GM21360 (cell line): ENCODE results near the gene GPR62.

ENCODE experiments used
- ATAC-seq: cut with Tn5 transposase; IDR thresholded peaks from one replicate; pipeline ENCODE4 v1.9.1; 2021; ENCODE audit warnings: mild to moderate bottlenecking, moderate library complexity; ENCODE audit not compliant: unreplicated experiment

Gene GPR62

GRCh38 chr3:51954105-51954504 lies 1.1 kb upstream of the GPR62 start:
- no peak for ATAC-seq

- ATAC-seq = no peak
These were observed 468 bp upstream of the GPR62 start for GRCh38 chr3:51954713-51955112.

- no peak for ATAC-seq
These were observed 951 bp downstream of the GPR62 start for GRCh38 chr3:51955893-51956770.

DNA sequence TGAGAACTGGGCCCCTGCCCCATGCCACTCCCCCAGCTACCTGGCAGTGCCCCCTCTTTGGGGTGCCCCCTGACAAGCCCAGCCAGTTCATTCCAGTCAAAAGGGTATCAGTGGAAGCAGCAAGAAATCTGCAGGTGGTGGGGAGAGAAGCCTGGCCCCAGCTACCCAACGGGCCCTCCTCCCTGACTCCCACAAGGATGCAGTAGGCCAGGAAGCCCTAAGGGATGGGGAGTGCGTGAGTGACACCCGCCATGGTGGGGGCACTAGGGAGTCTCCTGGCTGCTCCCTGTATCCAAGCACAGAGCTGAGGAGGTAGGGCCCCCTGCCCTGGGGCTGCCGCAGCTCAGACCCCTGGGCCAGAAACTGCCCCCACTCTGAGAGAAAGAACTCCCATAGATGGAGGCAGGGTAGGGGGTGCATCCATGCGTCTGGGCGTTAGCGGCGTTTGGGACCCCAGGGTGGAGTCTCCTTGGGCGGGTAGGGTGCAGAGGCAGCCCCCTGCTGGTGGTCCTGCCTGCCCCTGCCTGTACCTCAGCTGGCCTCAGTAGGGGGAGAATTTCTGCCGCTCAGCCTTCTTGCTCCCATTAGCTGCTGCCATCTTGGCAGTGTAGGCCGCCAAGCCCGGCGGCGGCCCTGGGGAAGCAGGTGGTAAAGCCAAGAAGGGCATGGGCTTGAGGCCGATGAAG lies 2.5 kb downstream of the GPR62 start:
- ATAC-seq = no peak

DNA sequence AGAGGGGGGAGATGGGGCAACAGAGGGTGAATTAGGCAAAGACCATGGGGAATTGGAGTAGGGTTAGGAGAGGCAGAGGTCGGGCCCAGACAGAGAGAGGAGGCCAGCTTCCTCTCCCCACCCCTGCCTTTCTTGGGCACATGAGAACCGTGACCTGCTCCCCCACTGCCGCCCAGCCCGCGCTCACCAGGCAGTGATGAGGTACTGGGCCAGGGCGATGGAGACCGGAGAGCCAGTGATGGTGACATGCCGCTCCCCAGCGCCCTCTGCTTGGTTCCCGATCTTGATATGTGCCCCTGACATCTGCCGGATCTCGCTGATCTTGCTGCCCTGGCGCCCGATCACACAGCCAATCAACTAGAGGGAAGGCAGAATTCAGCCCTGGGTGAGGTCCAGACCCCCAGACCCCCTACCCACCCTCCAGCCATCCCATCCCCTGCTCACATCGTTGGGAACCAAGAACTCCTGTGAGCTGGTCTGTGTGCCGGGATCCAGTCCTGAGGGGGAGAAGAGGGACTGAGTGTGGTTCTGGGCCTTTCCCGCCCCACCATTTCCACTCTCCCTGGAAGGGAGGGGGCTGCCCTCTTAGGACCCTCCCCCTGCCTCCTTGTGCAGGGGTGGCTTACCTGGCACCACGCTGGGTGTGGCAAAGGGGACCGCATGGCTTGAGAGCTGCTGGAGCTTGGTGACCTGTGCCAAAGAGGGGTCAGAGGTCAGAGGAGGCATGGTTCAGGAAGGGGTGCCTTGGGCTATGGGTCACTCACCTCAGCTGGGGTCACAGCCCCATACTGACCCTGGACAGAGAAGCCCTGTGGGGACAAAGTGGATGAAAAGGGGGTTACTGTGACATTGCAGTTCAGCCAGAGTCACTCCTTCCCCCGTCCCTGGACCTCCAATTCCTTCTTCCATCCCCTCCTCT lies 3.7 kb downstream of the GPR62 start:
- no peak for ATAC-seq

DNA sequence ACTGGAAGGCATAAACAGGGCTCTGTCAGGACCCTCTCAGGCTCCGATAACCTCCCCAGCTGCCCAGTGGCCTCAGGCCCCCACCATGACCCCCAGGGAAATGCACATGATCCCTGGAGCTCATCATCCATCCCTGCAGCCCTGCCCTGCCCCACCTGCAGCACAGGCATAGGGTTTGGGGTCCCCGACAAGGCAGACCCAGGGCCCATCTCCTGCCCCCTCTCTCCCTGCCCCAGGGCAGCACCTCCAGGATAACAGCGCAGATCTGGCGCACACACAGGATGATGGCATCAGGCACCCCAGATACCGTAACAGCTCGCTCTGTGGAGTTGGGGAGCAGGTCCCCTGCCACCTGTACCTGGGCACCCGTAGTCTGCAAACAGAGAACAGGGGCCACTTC lies 4.5 kb downstream of the GPR62 start:
- no peak for ATAC-seq

DNA sequence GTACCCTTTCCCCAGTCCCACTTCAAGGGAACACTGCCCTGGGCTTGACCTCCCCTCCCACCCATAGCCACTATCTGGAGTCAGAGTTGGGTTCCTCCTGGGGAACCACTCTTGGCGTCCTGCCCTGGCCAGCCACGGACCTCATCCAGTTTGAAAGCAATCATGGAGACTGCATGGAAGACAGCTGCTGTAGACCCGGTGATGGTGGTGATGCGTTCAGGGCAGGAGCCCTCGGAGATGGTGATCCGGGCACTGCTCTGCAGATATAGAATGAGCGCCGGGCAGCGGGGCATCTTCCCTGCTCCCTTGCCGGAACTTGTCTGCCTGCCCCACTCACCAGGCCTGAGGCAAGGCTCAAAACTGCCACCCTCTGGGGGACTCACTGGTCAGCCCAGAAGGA lies 5.2 kb downstream of the GPR62 start:
- ATAC-seq = no peak

DNA sequence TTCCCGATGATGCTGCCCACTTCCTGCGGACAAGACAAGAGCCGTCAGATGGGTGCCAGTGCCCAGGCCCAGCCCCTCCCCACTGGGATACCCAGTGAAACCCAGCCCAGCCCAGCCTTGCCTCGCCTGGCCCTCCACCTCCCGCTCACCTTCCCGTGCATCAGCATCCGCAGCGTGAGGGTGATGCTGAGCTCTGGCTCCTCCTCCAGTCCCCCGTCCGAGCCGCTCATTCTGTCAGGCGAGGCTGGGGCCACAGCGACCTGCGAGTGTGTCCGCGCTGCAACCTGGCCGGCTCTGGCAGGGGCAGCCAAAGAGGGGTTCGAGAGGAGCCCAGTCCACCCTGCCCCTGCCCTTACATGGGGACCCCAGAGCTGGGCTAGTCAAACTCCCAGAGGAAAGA lies 5.8 kb downstream of the GPR62 start:
- no peak for ATAC-seq

- ATAC-seq = no peak
These were observed 6.7 kb downstream of the GPR62 start for GRCh38 chr3:51961602-51962569.

DNA sequence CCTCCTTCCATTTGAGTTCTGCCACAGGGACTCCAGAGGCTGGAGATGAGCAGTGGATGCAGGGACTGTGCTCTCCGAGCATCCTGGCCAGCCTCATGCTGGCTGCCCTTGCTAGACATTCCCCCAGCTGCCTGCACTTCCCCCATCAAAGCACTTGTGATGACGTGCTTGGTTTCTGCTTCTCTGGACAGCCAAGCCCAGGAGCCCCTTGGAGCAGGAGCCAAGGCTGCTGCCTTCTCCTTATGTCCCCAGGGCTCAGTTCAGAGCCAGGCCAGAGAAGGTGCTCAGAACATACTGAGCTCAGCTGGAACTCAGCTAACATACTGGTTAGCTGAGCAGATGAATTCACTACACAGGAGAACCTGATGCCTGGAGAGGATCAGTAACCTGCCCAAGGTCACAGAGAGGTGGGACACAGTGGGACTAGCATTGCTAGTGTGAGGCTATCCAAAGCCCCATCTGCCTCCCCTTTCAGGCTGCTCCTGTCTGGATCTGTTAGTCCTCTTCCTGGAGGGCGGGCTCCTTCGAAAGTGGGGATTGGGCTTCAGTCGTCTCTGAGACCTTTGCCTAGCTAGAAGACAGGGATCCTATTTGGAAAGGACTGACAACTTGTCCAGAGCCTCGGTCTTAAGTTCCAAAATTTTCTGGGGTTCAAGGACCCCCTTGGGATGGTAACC lies 7.8 kb downstream of the GPR62 start:
- no peak for ATAC-seq

- ATAC-seq = no peak
These were observed 8.8 kb downstream of the GPR62 start for GRCh38 chr3:51963951-51964451.

- ATAC-seq = no peak
These were observed 9.3 kb downstream of the GPR62 start for GRCh38 chr3:51964521-51964920.

DNA sequence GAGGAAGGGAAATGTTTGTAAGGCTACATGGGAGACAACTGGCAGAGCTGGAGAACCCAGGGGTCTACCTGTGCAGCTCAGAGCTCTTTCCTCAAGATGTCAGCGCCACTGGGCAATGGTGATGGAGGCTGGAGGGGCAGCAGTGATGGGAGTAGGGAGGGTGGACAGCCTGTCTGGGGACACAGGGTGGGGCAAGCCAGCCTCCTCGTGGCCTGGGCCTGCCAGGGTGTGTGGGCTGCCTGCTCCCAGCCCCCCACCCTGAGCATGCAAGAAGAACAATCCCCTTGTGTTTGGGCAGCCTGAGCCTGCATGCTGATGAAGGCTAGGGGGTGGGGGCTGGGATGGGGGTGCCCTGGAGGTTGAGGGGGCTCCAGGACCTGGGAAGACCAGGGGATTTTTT lies 10.8 kb downstream of the GPR62 start:
- ATAC-seq = no peak

DNA sequence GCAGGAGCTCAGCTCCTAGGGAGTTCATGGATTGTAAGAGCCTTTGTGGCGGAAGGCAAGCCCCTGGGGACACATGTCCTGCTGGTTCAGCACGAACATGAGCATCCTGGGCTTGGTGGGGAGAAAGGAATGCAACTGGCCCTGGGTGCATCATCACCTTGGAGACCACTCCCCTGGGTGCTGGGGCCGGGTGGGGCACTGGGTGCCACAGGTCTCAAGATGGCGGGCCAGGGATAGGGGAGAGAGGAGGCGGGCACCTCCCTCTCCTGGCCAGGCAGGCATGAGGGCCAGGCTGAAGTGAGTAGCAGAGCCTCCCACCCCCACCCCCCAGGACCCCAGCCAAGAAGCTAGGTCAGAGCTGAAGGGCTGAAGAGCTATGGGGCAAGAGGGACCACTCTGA lies 11.3 kb downstream of the GPR62 start:
- no peak for ATAC-seq

GRCh38 chr3:51966922-51967383 lies 11.8 kb downstream of the GPR62 start:
- no peak for ATAC-seq

GRCh38 chr3:51967384-51968169 lies 12.4 kb downstream of the GPR62 start, which contains the start of gene PCBP4:
PCBP4 (minus strand) TSS chr3:51967454; CDS start chr3:51961240, 6,214 bp downstream.
- ATAC-seq = no peak

DNA sequence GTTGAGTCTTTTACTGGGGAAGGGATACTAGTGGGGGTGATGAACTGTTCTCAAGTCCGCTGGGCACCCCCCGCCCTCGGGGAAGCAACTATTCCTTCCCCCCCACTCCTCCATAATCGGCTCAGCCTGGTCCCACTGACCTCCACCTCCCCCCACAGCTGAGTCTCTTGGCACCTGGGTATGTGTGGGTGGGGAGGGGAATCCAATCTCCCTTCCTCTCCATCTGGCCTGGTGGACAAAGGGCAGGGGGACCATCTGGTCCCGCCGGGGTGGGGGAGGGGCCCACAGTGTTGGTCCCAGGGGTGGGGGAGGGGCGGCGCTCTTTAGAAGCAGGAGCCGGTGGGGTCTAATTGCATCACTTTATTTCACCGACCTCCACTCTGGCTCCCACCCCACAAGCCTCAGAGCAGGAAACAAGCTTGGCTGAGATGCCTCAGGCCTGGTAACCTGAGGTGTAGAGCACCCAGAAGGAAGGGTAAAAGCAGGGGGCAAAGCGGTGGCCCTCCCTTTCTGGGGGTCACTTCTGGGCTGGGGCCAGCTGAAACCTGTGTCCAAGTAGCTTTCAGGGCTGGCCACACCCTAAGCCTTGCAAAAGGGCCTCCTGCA lies 13.1 kb downstream of the GPR62 start:
- ATAC-seq = no peak
